Measurements from ENCODE around the gene ODF2. TPM values are rescaled to one million over a fixed set of nuclear protein-coding genes. Genes with fewer than 3 reads are reported as not detected.
A peak's percentile ranks its signal among the peaks of the same experiment; 100 is the strongest.

ODF2 gene
- total and polyA plus RNA-seq, 12 donors: 10.9 to 19.7 (median 14.8) TPM

DNA sequence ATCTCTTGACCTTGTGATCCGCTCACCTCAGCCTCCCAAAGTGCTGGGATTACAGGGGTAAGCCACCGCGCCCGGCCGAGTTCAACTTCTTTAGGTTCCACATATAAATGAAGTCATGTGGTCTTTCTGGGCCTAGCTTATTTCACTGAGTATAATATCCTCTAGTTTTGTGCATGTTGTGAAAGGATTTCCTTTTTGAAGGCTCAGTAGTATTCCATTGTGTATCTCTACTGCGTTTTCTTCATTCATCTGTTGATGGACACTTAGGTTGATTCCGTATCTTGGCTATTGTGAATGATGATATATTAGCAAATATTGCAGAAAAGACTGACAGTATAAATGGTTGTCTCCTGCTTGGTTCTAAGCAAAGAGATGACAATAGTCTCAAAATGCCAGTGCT lies 20.1 kb downstream of the ODF2 start:
- Histone ChIP-seq H3K4me3 (no peak overlapping the region), H3K4me1 (no peaks in the 10 kb centered on the region), H3K27ac (no peak overlapping the region), H3K9me3 (no peaks in the 10 kb centered on the region), H3K27me3 (no peaks in the 10 kb centered on the region), H3K36me3 (peaks cover 0 to 97% (median 14%) of the 10 kb centered on the region in 9 donors)
- no peak for ATAC-seq
- no peak for DNase-seq
- TF ChIP-seq, protein P1, sequence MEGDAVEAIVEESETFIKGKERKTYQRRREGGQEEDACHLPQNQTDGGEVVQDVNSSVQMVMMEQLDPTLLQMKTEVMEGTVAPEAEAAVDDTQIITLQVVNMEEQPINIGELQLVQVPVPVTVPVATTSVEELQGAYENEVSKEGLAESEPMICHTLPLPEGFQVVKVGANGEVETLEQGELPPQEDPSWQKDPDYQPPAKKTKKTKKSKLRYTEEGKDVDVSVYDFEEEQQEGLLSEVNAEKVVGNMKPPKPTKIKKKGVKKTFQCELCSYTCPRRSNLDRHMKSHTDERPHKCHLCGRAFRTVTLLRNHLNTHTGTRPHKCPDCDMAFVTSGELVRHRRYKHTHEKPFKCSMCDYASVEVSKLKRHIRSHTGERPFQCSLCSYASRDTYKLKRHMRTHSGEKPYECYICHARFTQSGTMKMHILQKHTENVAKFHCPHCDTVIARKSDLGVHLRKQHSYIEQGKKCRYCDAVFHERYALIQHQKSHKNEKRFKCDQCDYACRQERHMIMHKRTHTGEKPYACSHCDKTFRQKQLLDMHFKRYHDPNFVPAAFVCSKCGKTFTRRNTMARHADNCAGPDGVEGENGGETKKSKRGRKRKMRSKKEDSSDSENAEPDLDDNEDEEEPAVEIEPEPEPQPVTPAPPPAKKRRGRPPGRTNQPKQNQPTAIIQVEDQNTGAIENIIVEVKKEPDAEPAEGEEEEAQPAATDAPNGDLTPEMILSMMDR (IDR thresholded peaks at IDR 0.05): no peak
- intact Hi-C loops (cut with DNase I): loop anchor here in 1 of 10 donors (10.0 kb wide), 1 partner anchor 49 kb away; no protein-coding TSS in a partner anchor
- 99% methylated on average over 7 of the region's 7 CpGs for WGBS, 2 donors

DNA sequence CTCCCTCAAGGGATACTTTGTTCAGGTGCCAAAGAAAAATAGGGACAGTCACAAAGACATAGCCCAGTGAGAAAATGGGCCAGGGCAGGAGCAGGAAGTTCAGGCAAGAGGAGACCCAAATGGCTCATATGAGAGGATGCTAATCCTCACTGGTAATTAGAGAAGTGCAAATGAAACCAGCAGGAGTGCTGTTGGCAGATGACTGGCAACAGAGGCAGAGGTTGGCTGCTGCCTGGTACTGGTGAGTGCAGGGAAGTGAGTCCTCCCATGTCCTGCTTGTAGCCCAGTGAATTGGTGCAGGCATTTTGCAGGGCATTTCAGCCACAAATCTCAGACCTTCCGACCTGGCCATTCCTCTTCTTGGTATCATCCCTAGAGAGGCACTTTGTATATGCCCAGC lies 23.5 kb downstream of the ODF2 start:
- Histone ChIP-seq H3K4me3 (no peak overlapping the region), H3K4me1 (no peaks in the 10 kb centered on the region), H3K27ac (no peak overlapping the region), H3K9me3 (no peaks in the 10 kb centered on the region), H3K36me3 (peaks cover 0 to 100% (median 37%) of the 10 kb centered on the region in 9 donors), H3K27me3 (no peaks in the 10 kb centered on the region)
- DNase-seq: no peak
- TF ChIP-seq, protein P1 (IDR thresholded peaks at IDR 0.05): no peak
- 82 to 89% methylated on average over 1 of the region's 1 CpG for WGBS, 2 donors
- ATAC-seq: peak in 2 of 8 donors; percentile 39 to 45
- intact Hi-C loops (cut with DNase I): loop anchor here in 1 of 10 donors (10.0 kb wide), 1 partner anchor 46 kb away; no protein-coding TSS in a partner anchor

- TF ChIP-seq, protein P1 (IDR thresholded peaks at IDR 0.05): no peak
- Histone ChIP-seq H3K4me3 (no peak overlapping the region), H3K27me3 (no peaks in the 10 kb centered on the region), H3K36me3 (peaks cover 0 to 100% (median 48%) of the 10 kb centered on the region in 9 donors), H3K4me1 (no peaks in the 10 kb centered on the region), H3K9me3 (no peaks in the 10 kb centered on the region), H3K27ac (no peak overlapping the region)
- WGBS, 2 donors: 98% methylated on average over 10 of the region's 10 CpGs
- no peak for DNase-seq
- intact Hi-C loops (cut with DNase I): no loop called here
- ATAC-seq: no peak
These were observed 25.8 kb downstream of the ODF2 start for GRCh38 chr9:128481561-128481960.

GRCh38 chr9:128482186-128482585 lies 26.4 kb downstream of the ODF2 start:
- no peak for ATAC-seq
- TF ChIP-seq, protein P1 (IDR thresholded peaks at IDR 0.05): no peak
- Histone ChIP-seq H3K4me3 (no peak overlapping the region), H3K4me1 (no peaks in the 10 kb centered on the region), H3K9me3 (no peaks in the 10 kb centered on the region), H3K27me3 (no peaks in the 10 kb centered on the region), H3K36me3 (peaks cover 0 to 100% (median 48%) of the 10 kb centered on the region in 9 donors), H3K27ac (no peak overlapping the region)
- 95 to 97% methylated on average over 7 of the region's 7 CpGs for WGBS, 2 donors
- no peak for DNase-seq
- intact Hi-C loops (cut with DNase I): no loop called here
